Renal cortex interstitium (tissue), 11 donors: ENCODE results near the gene NUBPL. TPM values are rescaled to one million over a fixed set of nuclear protein-coding genes. Genes with fewer than 3 reads are reported as not detected.
"Not testable (repeated sequence)": the region's sequence is repeated elsewhere in the genome, so short reads cannot be mapped to it uniquely, and the experiment has no call there.

ENCODE experiments used
- DNase-seq, 11 donors: peaks; one replicate each; pipeline ENCODE4 v3.0.0-alpha.2; 2013; ENCODE audit warnings: low read depth in 9 of 11, low spot score in 4 of 11; ENCODE audit errors: extremely low read depth in 1 of 11
- polyA plus RNA-seq, 3 donors: library from polyadenylated mRNA; unstranded; fragments of 120-200 nt; gene quantifications; one replicate each; pipeline ENCODE4 v1.2.1, GENCODE V29; 2013; ENCODE audit not compliant: insufficient read length in 3 of 3

The NUBPL gene
- polyA plus RNA-seq, 3 donors = 14.3 to 18.5 (median 16.0) TPM

DNA sequence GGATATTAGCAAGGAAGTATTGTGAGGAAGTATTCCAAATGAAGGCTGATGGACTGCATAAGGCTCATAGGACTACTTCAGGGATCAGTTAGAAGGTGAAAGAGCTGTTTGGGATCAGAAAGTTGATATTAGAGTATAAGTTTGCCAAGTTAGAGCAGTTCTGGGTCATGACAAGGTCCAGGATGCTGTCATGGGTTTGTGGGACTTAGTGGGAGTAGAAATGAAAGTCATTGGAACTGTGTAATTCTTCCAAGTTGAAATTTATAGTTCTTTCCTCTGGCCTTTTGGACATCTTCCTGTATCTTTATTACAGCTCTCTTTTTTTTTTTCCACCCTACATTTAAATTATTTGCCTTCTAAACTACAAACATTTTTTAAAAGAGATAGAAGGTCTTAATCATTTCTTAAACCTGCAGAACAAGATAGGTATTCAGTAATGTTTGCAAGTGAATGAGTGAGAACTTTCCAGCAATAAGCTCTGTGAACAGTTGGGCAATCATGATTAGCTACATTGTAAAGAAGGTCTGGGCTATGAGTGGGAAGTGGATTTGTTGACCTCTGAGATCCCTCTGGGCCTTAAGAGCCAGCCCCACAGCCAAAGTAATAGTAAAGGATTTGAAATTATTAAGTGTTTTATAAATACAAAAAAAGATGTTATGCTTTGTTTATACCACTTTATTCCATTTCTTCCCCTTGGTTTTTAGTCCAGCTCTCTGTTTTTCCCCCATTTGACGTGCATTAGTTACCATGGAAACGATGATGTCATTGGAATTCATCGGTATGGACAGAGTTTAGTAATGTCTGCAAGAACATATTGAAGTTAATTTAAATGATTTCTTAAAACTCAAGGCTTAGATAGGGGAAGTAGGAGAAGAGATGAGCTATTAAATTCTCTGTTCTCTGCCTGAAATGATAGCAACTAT is 268.0 kb downstream of the NUBPL start:
- peak in 2 of 11 donors; percentile 17 to 24 for DNase-seq

- DNase-seq = no peak
These were observed 273.4 kb downstream of the NUBPL start for GRCh38 chr14:31834616-31835015.

- DNase-seq = no peak
These were observed 273.8 kb downstream of the NUBPL start for GRCh38 chr14:31835049-31835448.

- peak in 3 of 11 donors; percentile 12 to 50 (median 40) for DNase-seq
These were observed 275.8 kb downstream of the NUBPL start for GRCh38 chr14:31837031-31837430.

DNA sequence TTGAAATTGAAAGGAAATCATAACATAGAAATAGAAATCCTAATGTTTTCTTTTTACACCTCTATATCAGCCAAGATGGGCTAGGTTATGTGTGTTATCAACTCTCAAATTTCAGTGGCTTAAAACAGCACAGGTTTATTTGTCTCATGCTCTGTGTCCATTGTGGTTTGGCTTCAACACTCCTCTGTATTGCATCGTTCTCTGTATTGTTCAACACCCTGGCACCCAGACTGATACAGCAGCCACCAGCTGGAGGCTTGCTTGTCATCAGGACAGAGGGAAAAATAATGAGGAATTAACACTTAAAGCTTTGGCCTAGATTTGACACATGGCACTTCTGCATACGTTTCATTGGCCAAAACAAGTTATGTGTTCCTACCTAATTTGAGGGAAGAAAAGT is 281.7 kb downstream of the NUBPL start:
- no peak for DNase-seq

DNA sequence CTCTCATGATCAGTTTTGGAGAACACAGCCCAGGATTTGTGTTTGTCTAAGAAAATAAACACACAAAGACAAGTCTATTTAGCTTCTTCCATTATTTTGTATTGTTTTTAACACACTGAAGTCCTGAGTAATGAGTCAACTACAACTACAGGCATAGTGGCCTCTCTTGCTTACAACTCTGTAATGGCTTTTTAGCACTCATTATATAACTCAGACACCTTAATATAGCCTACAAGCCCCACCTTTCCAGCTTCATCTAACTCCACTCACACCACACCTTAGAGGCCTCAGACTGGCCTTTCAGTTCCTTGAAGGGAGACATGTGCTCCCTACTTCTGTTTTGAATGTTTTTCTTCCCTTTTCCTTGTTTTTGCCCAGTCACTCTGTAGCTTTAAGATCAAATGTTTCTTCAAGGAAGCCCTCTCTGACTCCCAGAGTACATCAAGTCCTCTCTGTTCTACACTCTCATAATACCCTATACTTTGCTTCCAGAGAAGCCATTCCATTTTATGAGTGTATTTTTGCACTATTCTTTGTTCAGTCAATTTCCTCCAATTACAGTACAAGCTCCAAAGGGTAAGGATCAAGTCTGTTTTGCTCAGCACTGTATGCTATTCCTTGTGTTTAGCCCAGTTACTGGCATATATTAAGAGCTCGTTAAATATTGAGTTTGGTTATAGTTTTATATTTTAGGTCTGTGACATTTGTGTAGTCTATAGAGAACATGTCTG is 282.3 kb downstream of the NUBPL start:
- DNase-seq = no peak

DNA sequence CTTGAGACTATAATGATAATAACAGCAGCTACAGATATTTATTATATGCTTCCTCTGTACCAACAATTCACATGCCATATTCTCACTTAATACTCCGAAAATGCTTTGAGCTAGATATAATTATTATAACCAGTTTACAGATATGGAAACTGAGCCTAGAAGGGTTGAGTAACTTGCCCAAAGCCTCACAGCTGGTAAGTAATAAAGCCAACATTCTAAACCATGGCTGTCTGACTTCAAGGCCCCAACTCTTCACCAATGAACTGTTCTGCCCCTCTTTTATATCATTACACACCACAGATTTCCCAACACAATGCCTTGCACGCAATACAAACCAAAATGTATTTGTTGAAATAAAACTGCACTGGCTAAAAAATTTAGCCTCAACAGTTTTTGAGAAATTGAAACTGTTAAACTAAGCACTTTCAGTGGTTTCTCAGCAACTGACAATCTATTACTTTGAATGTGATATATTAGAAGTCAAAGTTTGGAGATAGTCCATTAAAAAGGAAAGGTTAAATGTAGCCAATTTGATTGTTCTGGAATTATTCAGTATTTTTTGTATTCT is 293.4 kb downstream of the NUBPL start:
- no peak for DNase-seq

DNA sequence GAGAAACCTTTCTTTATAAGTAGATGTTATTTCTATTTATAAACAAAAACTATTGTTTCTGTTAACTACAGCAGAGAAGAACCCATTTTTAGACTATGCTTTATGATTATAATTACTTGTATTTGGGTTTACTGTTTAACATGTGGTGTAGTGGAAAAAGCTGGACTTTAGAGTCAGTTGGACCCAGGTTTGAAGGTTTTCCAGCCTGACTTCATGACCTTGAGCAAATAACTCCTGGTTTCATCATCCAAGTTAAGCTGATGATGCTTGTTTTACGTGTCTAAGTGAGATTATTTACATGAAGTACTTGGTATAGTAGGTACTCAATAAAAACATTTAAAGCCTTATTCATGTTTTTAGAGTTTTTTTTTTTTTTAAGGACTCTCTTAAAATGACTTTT is 294.1 kb downstream of the NUBPL start:
- no peak for DNase-seq

DNA sequence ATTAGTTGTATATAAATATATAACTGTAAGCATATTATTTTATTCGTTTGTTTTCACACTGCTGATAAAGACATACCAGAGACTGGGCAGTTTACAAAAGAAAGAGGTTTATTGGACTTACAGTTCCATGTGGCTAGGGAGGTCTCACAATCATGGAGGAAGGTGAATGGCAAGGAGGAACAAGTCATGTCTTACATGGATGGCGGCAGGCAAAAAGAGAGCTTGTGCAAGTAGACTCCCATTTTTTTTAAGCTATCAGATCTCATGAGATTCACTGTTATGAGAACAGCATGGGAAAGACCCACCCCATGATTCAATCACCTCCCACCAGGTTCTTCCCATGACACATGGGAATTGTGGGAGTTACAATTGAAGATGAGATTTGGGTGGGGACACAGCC is 294.8 kb downstream of the NUBPL start:
- not testable (repeated sequence) for DNase-seq

DNA sequence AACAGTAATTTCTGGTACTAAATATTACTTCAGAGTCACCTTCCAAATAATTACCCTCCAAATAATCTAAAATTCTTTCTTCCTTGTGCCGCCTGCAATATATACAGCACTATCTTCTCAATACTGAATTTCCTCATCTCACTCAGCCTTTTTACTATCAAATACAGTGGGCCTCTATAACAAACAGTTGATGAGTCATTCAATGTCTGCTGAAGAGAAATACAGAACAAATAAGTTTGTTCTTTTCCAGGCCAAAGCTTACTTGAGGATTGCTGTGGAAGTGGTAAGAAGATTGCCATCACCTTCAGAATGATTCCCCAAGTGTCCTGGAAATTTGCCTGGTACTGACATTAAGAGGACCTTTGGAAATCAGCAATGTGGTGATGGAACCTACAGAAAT is 297.7 kb downstream of the NUBPL start:
- no peak for DNase-seq

- no peak for DNase-seq
These were observed 304.0 kb downstream of the NUBPL start for GRCh38 chr14:31864937-31865855.

DNA sequence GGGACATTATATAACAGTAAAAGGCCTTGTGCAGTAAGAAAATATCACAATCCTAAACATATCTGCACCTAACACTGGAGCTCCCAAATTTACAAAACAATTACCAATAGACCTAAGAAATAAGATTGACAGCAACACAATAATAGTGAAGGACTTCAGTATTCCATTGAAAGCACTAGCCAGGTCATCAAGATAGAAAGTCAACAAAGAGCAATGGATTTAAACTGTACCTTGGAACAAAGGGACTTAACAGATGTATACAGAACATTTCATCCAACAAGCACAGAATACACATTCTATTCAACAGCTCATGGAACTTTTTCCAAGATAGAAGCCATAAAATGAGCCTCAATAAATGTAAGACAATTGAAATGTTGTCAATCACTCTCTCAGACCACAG is 306.4 kb downstream of the NUBPL start:
- no peak for DNase-seq

DNA sequence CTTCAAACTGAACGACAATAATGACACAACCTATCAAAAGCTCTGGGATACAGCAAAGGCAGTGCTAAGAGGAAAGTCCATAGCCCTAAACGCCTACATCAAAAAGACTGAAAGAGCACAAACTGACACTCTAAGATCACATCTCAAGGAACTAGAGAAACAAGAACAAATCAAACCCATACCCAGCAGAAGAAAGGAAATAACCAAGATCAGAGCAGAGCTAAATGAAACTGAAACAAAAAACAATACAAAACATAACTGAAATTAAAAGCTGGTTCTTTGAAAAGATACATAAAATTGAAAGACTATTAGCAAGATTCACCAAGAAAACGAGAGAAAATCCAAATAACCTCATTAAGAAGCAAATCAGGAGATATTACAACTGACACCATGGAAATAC is 306.9 kb downstream of the NUBPL start:
- not testable (repeated sequence) for DNase-seq

DNA sequence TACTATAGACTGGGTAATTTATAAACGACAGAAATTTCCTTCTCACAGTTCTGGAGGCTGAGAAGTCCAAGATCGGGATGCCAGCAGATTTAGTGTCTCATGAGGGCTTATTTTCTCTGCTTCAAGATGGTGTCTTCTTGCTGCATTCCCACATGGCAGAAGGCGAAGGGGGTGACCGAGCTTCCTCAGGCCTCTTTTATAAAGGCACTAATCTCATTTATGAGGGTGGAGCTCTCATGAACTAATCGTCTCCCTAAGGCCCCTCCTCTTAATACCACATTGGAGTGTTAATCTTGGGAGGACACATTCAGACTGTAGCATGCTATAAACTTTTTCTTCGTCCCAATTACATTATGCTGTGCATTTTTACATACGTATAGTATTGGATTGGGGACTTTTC is 315.5 kb downstream of the NUBPL start:
- no peak for DNase-seq

DNA sequence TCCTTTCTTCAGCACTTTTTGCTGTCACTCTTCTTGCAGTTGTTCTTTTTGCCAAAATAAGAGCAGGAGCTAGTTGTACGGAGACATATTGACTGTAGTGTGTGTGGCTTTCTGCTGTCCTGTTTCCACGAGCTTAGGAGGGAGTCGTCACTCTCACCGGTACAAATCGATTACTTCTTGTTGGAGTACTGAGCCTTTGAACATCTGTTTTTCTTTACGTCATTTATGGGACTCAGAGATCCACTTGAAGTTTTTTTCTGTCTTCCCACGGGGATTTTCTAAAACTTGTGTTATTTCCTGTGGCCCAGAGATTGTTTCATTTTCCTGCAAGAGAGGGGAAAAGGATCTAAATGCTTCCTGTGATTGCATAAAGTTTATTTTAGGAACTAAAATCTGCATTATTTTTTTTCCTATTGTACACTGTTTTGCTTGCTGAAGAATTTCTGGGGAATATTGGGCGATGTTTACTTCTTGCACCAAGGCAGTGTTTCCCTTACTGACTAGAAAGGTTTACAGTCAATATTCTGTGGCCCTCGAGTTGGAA is 316.1 kb downstream of the NUBPL start:
- DNase-seq = peak in 2 of 11 donors; percentile 12 to 20

GRCh38 chr14:31879661-31880348 is 318.6 kb downstream of the NUBPL start:
- DNase-seq = no peak

DNA sequence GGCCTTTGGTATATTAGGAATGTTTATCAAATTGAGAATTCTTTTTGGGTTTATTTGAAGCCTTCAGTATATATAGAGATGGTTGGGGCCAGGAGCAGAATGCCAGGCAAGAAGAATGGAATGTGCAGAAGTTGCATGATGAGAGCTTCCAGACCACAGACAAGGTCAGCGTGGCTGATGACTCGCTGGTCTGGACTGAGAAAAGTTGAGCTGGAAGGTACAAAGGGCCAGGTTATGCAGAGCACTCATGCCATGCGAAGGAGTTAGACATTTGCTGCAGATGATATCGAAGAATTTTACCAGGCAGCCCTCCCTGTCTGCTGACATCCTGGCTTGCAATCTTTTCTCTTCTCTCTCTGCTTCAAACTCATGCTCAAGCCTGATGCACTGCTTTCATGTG is 319.7 kb downstream of the NUBPL start:
- no peak for DNase-seq
